Esophagus squamous epithelium (tissue), 4 donors: Measurements from ENCODE around the gene TET1.

Source experiments
- CTCF ChIP-seq, 6 experiments: fragments of 450-650 bp in 4 of 6; fragments of 200-600 bp in 2 of 6; sonication (generic) in 2 of 6; IDR thresholded peaks; one replicate each; pipeline ENCODE4 v1.5.1; 2016 to 2019; ENCODE audit warnings: antibody characterized with exemption in 6 of 6, mild to moderate bottlenecking in 4 of 6, moderate library complexity in 4 of 6
- POLR2A ChIP-seq, 4 donors: fragments of 450-650 bp; IDR thresholded peaks; one replicate each; pipeline ENCODE4 v1.6.1; 2017; ENCODE audit warnings: antibody characterized with exemption in 4 of 4, mild to moderate bottlenecking in 4 of 4, moderate library complexity in 3 of 4

DNA sequence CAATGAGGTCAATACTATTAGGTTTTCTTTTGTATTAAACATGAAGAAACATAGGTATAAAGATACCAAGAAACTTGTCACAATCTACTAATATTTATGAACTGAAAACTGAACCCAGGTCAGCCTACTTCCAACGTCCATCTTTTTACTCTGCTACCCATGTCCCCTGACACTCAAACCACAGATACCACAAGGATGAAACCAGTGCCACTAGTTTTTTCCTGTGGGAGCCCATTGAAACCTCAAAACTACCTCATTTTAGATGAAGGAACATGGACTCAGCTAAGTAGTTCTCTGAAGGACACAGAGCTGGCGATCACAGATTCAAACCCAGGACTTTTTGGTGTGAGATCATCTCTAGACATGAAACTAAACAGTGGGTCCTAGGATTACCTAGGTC is 6.8 kb downstream of the TET1 start:
- TF ChIP-seq POLR2A (IDR thresholded peaks at IDR 0.05) (no peak), CTCF (IDR thresholded peaks at IDR 0.05) (no peak)
